ENCODE measurements around the gene LYPD5. TPM values are rescaled to one million over a fixed set of nuclear protein-coding genes. Genes with fewer than 3 reads are reported as not detected.

LYPD5 gene
- total and polyA plus RNA-seq, 3 donors from 2014 or later, result 4.9 to 14.7 (median 12.6) TPM

DNA sequence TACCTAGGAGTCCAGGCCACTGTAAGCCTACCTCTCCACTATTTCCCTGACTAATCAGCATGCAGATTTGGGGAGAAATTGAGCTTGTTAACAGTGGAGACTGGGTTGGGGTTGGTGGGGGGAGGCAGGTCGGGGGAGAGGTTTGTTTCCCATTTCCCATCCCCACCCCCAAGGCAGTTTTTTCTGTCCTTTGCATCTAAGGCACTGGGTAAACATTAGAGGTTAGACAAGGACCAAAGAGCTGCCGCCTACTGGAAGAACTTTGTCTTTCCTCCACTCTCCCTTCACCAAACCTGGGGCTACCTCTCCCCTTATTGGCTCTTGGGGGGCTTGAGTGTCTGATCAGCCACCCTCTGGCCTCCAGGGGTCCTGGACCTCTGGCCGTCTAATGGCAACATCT lies 22.4 kb downstream of the LYPD5 start:
- no peak overlapping the region for H3K27ac ChIP-seq
- no peaks in the 10 kb centered on the region for H3K27me3 ChIP-seq
- H3K9me3 ChIP-seq, result no peaks in the 10 kb centered on the region
- no peaks in the 10 kb centered on the region for H3K36me3 ChIP-seq (ENCODE audit: low read depth, missing control alignments)
- peaks cover 3% of the 10 kb centered on the region for H3K4me1 ChIP-seq
- 34 to 58% methylated on average over 3 of the region's 3 CpGs for WGBS, 2 donors
- TF ChIP-seq, protein P1, sequence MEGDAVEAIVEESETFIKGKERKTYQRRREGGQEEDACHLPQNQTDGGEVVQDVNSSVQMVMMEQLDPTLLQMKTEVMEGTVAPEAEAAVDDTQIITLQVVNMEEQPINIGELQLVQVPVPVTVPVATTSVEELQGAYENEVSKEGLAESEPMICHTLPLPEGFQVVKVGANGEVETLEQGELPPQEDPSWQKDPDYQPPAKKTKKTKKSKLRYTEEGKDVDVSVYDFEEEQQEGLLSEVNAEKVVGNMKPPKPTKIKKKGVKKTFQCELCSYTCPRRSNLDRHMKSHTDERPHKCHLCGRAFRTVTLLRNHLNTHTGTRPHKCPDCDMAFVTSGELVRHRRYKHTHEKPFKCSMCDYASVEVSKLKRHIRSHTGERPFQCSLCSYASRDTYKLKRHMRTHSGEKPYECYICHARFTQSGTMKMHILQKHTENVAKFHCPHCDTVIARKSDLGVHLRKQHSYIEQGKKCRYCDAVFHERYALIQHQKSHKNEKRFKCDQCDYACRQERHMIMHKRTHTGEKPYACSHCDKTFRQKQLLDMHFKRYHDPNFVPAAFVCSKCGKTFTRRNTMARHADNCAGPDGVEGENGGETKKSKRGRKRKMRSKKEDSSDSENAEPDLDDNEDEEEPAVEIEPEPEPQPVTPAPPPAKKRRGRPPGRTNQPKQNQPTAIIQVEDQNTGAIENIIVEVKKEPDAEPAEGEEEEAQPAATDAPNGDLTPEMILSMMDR (IDR thresholded peaks at IDR 0.05), result no peak
- TF ChIP-seq POLR2A (IDR thresholded peaks at IDR 0.05), result no peak
- DNase-seq, result no peak
- intact Hi-C loops (cut with DNase I; ENCODE audit: low total_unique reads), result loop anchor here (5.0 kb wide), 1 partner anchor 33 kb away; no protein-coding TSS in a partner anchor
- H3K4me3 ChIP-seq, result no peak overlapping the region

DNA sequence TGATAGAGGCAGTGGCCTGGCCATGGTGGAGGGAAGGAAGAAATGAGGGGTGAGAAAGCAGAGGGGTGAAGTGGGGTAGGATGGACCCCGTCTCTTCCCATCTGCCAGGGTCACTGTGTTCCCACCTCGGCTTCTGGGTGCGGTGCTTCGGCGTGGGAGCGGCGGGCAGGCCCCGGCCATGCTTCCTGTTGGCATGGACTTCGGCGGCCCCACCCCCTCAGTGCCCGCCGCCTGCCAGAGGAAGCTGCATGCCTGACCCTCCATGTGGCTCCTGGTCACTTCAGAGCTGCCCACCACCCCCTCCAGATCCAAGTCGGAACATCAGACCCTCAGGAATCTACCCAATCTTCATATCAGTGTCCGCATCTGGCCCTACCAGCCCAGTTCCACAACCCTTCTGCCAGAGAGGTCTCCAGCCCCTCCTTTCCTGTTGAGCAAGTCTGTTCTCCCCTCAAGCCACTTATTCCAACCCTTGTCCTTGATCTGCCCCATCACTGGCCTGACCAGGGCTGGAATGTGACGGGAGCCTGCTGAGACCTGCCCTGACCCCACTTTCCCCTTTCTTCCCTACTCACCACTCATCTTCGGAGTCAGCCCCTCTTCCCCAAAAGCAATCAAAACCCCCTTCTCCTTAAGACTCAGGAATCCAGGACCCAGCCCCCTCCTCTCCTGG lies 23.0 kb downstream of the LYPD5 start:
- intact Hi-C loops (cut with DNase I; ENCODE audit: low total_unique reads), result no loop called here
- DNase-seq, result no peak
- WGBS, 2 donors, result 64 to 82% methylated on average over 5 to 16 of the region's 16 CpGs
- Histone ChIP-seq H3K27me3 (no peaks in the 10 kb centered on the region), H3K4me1 (peaks cover 8% of the 10 kb centered on the region), H3K36me3 (ENCODE audit: low read depth, missing control alignments) (no peaks in the 10 kb centered on the region), H3K27ac (no peak overlapping the region), H3K9me3 (no peaks in the 10 kb centered on the region), H3K4me3 (no peak overlapping the region)
- TF ChIP-seq, protein P1 (IDR thresholded peaks at IDR 0.05), result no peak
- no peak for TF ChIP-seq POLR2A (IDR thresholded peaks at IDR 0.05)

DNA sequence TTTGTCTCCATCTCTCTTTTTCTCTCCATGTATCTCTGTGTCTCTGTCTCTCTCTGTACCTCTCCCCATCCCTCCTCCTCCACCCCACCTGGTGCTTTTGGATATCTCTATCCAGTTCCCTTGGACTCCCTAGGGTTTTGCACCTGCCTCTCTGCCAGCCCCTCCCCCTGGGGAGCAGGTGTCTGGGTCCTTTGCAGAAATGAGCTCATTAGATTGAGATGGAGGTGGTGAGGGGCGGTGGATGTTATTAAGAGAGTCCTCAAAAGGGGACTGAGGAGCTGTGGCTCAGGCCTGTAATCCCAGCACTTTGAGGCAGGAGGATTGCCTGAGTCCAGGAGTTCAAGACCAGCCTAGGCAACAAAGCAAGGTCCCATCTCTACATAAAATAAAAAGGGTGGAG lies 23.6 kb downstream of the LYPD5 start:
- TF ChIP-seq, protein P1 (IDR thresholded peaks at IDR 0.05), result no peak
- no peak for TF ChIP-seq POLR2A (IDR thresholded peaks at IDR 0.05)
- 85 to 100% methylated on average over 1 of the region's 1 CpG for WGBS, 2 donors
- Histone ChIP-seq H3K27me3 (no peaks in the 10 kb centered on the region), H3K27ac (no peak overlapping the region), H3K4me1 (peaks cover 11% of the 10 kb centered on the region), H3K4me3 (no peak overlapping the region), H3K36me3 (ENCODE audit: low read depth, missing control alignments) (no peaks in the 10 kb centered on the region), H3K9me3 (no peaks in the 10 kb centered on the region)
- intact Hi-C loops (cut with DNase I; ENCODE audit: low total_unique reads), result no loop called here
- DNase-seq, result no peak

DNA sequence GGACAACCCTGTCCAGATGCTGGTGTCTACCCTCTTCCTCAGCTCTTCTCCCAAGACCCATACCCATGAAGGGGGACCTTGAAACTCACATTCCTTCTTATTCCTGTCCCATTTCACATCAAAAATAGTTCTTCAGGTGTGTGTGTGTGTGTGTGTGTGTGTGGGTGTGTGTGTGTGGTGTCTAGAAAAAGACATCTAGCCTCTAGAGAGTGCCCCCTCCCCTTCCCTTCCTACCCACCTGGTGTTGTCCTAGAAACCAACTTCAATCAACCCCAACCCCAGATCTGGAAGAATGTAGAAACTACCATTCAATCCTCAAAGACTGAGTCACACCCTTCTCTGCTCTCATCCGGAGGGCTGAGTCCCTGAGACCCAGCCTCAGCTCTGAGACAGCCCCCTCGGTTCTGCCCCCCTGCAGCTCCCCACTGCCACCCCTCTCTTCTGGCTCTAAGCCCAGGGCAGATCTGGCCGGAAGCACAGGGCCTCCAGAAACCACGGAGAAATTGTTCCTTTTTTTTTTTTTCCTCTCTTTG lies 25.0 kb downstream of the LYPD5 start:
- H3K4me1 ChIP-seq, result peaks cover 11% of the 10 kb centered on the region

More for the DNA sequence above, 25.0 kb downstream of the LYPD5 start:
- intact Hi-C loops (cut with DNase I; ENCODE audit: low total_unique reads), result no loop called here
- Histone ChIP-seq H3K36me3 (ENCODE audit: low read depth, missing control alignments) (no peaks in the 10 kb centered on the region), H3K27me3 (no peaks in the 10 kb centered on the region), H3K4me3 (no peak overlapping the region), H3K27ac (no peak overlapping the region), H3K9me3 (no peaks in the 10 kb centered on the region)
- WGBS, 2 donors, result 28 to 38% methylated on average over 4 of the region's 4 CpGs
- TF ChIP-seq POLR2A (IDR thresholded peaks at IDR 0.05), result no peak
- TF ChIP-seq, protein P1 (IDR thresholded peaks at IDR 0.05), result no peak
- no peak for DNase-seq

All from testis (tissue), 3 donors.